Mammary epithelial cell (primary cell): Measurements from ENCODE around the gene MAP2K6.

Experiments used
- EZH2 ChIP-seq: IDR thresholded peaks from 2 replicates; pipeline ENCODE4 v1.6.1; 2012; ENCODE audit warnings: low read length, inconsistent platforms, borderline replicate concordance
- TF ChIP-seq, protein P1 (sequence below), 2 donors: IDR thresholded peaks in 1 of 2; conservative IDR thresholded peaks in 1 of 2; 2 replicates each; pipeline ENCODE4 v1.5.1; 2011 to 2012; ENCODE audit warnings: inconsistent platforms in 2 of 2, low read length in 2 of 2, mild to moderate bottlenecking in 2 of 2, control low read depth in 1 of 2, low read depth in 1 of 2; ENCODE audit not compliant: insufficient read depth in 1 of 2; ENCODE audit errors: extremely low read depth in 1 of 2

DNA sequence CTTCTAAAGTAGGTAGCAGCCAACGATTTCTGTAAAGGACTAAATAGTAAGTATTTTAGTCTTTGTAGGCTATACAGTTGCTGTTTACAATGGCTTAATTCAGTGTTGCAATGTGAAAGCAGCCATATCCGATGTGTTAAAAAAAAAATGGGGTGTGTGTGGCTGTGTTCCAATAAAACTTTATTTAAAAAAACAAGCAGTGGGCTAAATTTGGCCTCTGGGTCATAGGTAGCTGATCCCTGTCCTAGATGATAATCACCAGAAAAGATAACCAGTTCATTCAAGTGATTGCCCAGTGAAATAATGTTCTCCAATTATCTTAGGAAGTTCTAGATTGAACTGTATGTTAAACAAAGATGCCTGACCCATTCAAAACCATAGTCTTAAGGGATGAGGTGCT lies 124.3 kb downstream of the MAP2K6 start:
- TF ChIP-seq, protein P1, sequence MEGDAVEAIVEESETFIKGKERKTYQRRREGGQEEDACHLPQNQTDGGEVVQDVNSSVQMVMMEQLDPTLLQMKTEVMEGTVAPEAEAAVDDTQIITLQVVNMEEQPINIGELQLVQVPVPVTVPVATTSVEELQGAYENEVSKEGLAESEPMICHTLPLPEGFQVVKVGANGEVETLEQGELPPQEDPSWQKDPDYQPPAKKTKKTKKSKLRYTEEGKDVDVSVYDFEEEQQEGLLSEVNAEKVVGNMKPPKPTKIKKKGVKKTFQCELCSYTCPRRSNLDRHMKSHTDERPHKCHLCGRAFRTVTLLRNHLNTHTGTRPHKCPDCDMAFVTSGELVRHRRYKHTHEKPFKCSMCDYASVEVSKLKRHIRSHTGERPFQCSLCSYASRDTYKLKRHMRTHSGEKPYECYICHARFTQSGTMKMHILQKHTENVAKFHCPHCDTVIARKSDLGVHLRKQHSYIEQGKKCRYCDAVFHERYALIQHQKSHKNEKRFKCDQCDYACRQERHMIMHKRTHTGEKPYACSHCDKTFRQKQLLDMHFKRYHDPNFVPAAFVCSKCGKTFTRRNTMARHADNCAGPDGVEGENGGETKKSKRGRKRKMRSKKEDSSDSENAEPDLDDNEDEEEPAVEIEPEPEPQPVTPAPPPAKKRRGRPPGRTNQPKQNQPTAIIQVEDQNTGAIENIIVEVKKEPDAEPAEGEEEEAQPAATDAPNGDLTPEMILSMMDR (conservative IDR thresholded peaks at IDR 0.05 in 1 of 2, IDR thresholded peaks at IDR 0.05 in 1 of 2; ENCODE audit: extremely low read depth in 1 of 2, insufficient read depth in 1 of 2, low read depth in 1 of 2, low read length in 2 of 2): no peak
- TF ChIP-seq EZH2: no peak
